ENCODE measurements around the gene STAB2.
"Not testable (repeated sequence)": the region's sequence is repeated elsewhere in the genome, so short reads cannot be mapped to it uniquely, and the experiment has no call there.

Gene STAB2

DNA sequence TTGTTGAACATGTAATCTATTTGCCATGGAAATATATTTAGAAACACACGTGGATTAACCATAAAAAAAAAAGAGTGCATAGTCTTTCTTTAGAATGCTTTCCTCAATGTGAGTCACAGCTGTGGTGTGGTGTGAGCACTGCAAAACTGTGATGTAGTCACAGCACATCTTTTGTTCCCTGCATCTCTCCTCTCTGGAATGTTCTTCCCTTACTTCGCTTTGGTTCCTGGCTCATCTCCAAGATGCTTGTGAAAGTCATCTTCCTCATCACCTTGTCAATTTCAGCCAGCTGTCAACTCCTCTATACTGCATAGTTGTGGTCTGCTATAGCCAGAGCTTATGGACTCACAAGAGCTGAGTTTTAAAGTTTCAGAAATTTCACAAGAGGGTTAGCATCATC lies 60.2 kb downstream of the STAB2 start:
- DNase-seq (ENCODE audit: low spot score), result no peak

DNA sequence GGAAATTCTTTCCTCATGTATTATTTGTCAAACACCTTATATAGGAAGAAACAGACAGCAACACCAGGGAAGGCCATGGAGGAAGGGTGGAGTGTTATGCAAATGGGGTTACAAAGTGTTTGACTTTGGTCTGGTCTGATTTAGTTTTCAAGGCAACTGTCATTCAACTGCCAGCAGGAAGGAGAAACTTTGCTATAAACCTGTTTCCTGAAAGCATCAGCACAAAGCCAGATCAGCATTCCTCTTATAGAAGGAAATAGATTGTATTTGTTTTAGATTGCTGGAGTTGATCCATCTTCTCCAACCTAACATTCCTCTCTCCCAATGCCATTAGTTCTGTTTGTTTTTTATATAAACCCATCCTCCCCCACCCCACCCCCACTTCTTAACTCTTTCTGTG lies 65.7 kb downstream of the STAB2 start:
- DNase-seq (ENCODE audit: low spot score), result no peak

DNA sequence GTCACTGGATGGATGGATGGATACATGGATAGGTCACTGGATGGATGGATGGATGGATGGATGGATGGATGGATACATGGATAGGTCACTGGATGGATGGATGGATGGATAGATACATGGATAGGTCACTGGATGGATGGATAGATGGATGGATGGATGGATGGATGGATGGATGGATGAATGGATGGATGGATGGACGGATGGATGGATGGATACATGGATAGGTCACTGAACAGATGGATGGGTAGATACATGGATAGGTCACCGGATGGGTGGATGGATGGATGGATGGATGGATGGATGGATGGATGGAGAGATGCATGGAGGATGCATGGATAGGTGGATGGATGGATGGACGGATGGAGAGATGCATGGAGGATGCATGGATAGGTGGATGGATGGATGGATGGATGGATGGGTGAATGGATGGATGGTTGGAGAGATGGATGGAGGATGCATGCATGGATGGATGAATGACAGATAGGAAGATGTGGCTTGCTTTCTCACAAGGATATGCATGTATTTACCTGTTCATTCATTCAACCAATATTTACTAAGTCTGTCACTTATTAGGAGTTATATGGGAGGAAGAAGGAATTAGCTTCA lies 66.6 kb downstream of the STAB2 start:
- not testable (repeated sequence) for DNase-seq (ENCODE audit: low spot score)

DNA sequence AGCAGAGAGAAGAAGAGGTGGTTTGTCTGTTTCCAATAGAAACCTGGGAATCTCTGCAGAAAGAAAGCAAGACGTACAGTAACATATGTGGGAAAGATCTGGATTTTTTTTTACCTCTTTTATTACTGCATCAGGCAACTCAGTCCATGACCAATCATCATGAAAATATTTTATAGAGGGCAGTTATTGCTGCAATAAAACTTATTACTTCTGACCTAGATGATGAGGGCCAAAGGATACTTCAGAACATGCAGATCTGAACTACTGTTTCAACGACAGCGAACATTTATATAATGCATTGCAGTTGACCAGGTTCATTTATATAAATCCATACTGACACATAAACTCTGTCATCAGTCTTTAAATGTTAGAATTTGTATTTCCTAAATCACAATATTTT lies 67.7 kb downstream of the STAB2 start:
- DNase-seq (ENCODE audit: low spot score), result no peak

DNA sequence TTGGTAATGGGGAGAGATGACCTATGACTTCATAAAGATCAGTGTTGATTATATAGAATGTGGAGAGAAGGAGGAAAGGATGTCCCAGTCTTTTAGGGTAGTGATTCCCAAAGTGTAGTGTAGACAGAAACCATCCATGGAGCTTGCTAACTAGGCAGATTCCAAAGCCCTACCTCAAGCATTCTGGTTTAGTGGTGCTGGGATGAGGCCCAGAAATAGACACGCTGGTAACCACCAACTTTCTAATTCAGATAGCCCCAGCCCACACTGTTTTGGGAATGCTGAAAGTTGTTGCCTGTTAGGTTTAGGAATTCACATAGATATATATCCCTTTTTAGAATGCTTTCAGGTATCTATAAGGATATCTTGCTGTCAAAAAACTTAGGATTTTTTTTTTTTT lies 69.2 kb downstream of the STAB2 start:
- no peak for DNase-seq (ENCODE audit: low spot score)

DNA sequence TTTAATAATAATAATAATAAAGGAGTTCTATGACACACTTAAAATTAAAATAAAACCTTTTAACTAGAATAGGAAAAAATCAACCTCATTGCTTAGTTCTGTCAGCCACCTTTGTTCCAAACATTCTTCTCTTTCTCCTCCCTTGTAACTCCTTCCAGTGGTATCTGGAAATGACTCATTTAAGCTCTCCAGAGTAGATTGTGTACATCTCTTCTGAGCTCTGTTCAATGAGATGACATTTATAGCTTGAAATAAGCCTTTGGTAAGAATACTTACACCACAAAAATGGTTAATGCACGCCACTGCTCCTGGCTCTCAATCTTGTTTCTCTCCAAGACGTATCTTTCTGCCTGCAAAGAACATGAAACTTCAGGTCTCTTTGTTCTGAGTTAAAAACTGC lies 70.3 kb downstream of the STAB2 start:
- DNase-seq (ENCODE audit: low spot score), result no peak

DNA sequence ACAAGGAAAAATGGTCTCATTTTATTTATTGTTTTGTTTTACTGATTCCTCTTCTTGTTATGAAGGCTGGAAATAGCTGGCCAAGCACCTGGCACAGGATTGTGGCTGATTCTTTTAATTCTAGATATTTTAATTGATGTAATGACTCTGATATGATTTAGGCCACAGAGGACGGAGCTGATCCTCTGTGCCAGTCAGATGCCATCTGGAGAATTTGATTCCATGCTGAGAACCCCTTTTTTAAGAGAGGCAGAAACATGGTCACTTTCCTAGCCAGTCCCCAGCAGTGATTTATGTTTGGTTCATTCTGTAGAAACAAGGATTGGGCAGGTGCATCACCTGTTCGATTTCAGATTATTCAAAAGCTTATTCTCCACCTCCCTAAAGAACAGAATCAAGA lies 77.6 kb downstream of the STAB2 start:
- no peak for DNase-seq (ENCODE audit: low spot score)

DNA sequence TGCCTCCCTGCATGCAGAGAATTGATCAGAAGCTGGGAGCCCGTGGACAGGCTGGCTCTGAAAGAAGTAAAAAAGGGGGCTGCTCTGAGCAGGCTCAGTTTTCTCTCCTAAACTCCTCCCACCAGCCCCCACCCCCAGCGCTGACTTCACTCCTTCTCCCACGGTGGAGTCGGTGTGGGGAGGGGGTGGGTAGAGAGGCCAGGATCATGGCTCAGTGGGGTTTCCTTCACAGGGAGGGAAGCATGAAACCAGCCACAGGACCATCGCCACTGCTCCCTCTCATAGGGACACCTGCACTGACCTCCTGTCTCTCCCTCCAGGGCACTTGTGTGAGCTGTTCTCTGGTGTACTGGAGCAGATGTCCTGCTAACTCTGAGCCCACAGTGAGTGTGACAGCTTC lies 78.9 kb downstream of the STAB2 start:
- no peak for DNase-seq (ENCODE audit: low spot score)

DNA sequence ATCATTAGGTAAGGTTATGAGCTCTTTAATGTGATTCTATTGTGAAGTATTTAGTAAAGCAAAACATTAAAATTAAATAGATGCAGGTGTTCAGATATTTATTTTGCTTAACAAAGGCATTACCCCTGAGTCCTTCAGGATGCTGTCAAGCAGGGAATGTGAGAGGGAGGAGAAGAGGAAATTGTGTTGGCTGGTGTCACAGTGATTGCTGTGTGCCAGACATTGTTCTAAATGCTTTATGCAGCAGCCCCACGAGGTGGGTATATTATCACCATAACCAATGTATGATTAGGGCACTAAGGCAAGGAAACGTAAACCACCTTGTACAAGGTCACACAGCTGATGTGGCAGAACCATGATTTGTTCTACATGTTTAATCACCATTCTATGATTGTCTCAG lies 80.1 kb downstream of the STAB2 start:
- DNase-seq (ENCODE audit: low spot score), result no peak

DNA sequence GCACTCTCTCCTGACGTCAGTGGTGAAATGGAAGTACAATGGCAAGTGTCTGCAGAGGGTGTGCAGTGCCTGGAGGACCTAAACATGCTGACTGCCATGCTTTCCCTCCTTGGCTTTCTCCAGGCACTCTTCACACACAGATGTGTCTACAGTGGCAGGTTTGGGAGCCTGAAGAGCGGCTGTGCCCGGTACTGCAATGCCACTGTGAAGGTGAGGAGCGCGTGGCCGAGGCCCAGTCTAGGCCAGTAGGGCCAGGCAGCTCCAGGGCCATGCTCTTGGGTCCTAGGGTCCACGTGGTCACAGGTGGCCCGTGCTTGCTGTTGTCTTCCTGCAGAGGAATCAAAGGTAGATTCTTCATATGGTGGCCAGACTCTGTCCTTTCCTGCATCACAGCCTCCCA lies 81.4 kb downstream of the STAB2 start:
- DNase-seq (ENCODE audit: low spot score), result no peak

DNA sequence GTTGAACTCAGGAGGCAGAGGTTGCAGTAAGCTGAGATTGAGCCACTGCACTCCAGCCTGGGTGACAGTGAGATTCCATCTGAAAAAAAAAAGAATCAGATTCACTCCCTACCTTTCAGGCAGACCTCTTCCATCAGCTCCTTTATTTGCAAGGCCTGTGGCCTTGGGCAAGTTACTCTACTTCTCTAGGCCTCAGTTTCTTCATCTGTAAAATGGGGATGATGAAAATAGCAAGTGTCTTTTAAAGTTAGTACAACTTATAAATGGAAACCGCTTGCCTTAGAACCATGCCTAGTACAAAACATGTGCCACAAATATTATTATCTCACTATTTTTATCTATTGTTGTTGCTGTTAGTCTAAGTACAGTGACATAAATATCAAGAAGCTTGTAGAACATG lies 84.3 kb downstream of the STAB2 start:
- DNase-seq (ENCODE audit: low spot score), result no peak

DNA sequence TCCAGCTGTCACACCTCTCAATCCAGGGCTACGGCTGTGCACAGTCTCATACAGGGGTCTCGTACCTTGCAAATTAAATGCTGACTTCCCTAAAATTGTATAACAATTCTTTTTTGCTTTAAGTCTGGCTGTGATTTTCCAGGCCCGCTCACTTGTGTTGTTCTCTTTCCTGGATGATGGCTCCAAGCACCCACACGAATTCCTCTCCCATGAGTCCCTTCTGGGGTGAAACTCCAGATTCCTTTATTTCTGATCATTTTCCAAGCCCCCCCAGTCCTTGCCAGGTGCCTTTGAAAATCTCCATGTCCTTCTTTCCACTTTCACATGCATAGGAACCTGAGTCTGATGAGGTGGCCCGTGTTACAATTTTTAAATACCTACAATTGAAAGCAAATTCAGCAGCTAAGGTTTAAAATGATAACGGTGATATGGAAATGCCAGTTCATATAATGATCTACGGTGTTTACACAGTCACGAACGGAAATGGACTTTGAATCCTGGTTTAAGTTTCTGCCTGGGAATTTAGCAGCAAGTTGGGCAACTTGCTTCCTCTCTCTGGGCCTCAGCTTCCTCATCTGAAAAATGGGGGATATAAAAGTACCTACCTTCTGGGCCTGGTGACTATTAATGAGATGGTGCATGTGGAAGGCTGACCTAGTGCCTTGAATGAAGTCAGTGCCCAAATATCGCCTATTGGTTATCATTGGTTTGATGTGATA lies 85.5 kb downstream of the STAB2 start:
- DNase-seq (ENCODE audit: low spot score), result no peak

DNA sequence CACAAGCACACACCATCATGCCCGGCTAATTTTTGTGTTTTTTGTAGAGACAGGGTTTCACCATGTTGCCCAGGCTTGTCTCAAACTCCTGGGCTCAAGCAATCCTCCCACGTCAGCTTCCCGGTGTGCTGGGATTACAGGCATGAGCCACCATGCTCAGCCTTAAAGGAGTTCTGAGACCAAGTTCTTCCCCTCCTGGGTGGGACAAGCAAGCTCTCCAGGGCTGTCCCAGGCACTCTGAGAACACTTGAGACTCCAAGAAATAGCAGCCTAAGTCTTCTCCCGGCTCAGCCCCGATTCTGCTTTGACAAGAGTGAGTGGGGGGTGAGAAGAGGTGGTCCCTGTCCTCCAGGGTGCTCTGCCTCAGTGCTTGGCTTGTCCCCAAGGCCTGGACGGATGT lies 86.4 kb downstream of the STAB2 start:
- DNase-seq (ENCODE audit: low spot score), result no peak

DNA sequence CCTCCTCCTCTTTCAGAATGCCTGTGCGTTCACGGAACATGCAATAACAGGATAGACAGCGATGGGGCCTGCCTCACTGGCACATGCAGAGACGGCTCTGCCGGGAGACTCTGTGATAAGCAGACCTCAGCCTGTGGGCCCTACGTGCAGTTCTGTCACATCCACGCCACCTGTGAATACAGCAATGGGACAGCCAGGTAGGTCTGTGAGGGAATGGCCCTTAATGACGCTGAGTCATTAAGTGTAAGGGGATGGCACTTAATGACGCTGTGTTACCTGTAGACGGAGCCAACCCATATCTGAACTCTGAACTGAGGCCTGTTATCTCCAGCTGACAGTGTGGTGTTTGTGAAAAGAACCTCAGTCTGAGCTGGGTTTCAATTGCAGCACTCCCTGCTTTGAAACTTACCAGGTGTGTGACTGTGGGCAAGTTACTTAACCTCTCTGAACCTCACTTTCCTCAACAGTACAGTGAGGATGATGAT lies 86.9 kb downstream of the STAB2 start:
- no peak for DNase-seq (ENCODE audit: low spot score)

DNA sequence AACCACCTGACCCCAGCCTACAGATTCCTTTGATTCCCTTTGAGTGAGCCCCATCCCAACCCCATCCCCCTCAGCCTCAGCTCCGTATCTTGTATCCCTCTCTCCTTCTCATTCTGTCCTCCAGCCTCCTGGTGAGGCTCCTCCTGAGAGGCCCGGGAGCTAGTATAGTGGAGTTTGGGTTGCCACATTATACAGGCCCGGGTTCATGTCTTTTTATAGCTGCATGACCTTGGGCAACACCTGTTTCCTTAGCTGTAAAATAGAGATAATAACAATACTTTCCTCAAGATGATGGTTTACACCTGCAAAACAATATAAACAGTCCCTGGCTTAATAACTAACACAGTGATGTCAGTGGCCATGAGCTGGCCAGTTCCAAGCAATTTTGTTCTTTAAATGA lies 89.8 kb downstream of the STAB2 start:
- DNase-seq (ENCODE audit: low spot score), result no peak

DNA sequence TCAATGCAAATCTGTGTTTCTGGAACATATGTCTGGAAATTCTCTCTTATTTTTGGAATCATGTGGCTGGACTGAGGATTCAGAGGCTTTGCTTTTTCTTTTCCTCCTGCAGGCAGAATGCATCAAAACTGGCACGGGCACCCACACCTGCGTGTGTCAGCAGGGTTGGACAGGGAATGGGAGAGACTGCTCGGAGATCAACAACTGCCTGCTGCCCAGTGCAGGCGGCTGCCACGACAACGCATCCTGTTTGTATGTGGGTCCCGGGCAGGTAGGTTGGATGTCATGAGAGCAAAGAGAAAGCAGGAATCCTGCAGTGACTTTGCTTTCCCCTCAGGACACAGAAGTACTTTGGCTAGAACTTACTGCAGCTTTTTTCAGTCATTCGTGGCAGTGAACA lies 90.3 kb downstream of the STAB2 start:
- no peak for DNase-seq (ENCODE audit: low spot score)

DNA sequence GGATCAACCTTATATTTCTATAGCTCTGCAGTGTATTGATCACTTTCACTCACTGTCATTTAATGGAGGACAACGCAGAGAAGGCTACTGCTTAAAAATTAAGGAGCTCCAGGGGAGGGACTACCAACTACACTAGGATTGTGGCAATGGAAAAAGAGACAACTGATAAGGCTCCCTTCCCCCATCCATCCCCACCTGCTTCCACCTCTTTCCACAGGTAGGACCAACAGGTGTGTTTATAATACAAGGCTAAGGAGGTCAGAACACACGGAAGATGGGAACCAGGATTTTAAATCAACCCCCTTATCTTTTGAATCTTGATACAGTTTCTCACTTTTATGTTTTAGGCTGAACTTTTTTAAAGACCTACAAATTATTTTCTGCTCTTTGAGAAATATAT lies 90.8 kb downstream of the STAB2 start:
- no peak for DNase-seq (ENCODE audit: low spot score)

DNA sequence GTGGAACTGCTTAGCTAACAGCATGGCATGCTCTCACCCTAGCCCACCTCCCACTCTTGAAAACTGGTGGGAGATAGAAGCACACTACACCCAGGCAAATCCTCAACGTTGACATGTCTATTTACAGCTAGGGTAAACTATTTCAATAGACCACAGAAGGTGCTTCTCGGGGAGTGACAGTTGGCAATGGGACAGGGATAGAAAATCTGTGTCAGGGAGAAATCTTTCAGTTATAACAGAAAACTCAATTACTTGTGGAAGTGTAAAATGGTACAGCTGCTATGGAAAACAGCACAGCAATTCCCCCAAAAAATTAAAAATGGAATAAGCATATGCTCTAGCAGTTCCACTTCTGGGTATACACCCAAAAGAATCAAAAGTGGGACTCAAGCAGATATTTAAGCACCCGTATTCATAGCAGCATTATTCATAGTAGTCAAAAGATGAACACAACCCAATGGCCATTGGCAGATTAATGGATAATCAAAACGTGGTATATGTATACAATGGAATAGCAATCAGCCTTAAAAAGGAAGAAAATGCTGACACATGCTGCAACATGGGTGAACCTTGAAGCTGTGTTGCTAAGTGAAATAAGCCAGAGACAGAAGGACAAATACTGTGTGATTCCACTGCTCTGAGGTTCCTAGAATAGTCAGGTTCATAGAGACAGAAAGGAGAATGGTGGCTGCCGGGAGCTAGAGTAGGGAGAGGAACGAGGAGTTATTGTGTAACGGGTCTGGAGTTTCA lies 92.5 kb downstream of the STAB2 start:
- DNase-seq (ENCODE audit: low spot score), result no peak

DNA sequence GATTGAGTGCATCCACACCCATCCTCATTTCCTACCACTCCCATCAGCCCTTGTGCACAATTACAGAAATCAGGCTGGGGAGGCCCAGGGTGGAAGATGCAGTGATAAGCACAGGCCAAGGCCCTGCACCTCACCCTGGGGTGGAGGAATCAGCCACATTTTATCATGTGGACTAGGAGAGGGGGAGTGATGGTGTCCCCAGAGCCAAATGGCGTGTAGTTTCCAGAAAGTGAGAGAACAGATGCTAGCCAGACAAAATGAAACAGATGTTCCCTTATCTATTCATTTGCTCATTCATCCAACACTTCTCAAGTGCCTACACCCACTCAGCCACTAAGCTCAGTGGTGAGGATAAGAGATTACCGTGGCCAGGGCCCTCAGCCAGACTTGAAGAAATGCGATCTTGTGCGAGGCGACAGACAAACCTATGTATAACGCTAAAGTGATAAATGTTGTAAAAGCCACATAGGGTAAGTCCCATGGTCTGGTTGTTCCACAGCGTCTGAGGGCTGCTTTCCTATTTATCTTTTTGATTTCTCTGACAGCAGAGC lies 93.6 kb downstream of the STAB2 start:
- DNase-seq (ENCODE audit: low spot score), result no peak

DNA sequence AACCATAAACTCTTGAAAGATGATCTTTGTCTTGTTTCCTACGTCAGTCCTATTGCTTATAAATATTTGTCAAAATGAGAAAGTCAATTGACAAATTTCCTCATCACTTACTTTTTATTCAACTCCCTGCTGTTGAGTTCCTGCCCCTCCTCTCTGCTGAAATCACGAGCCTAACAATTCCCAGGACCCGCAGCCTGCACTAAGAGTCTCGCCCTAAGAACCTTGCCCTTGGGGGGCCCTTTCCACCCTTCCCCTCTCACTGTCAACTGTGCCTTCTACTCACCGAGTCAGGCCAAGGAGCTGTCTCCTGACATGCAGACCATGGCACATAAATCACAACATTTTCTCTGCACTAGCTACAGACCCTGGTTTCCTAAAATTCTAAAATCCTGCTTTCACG lies 99.0 kb downstream of the STAB2 start:
- DNase-seq (ENCODE audit: low spot score), result no peak

DNA sequence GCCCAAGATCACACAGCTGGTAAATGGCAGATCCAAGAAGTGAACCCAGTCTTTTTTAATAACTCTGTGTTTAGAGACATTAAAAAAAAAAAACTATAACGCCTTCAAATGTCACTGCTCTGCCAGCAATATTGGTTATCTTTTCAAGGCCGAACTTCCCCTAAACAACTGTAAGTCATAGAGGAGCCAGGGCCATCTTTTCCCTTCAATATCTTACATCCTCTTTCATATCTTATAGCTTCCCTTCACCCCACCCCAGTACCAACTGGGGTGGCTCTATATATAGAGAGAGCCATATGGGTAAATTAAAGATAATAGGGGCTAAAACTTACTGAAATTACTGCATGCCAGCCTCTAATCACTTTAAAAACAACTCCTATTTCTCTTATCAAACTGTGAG lies 100.2 kb downstream of the STAB2 start:
- DNase-seq (ENCODE audit: low spot score), result no peak

DNA sequence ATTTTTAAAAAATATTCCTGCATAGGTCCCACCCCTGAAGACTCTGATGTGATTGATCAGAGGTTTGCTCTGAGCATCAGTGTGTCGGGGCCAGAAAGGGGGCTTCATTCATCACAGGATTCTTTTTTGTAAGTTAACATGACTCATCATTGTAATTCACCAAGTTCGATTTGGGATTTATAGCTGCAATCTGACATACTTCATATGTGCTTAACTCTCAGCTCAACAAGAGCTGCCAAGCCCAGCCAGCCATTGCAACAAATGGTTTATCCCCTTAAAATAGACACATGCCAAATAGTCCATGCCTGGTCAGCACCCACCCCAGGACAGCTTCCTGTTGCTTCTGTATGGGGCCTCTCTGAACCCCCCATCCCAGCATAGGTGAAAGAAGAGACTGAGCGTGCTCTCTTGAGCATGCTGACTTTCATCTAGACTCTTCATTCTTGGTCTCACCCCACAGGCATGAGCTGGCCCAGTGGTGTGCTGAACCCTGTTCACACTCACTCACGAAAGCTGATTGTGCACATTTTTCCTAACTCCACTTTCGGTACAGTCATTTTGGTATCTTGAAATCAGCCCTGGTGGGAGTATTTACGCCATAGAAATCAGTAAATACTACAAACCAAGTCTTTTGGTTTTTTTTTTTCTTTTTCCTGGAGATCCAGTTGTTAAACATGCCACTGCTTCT lies 101.4 kb downstream of the STAB2 start:
- no peak for DNase-seq (ENCODE audit: low spot score)

DNA sequence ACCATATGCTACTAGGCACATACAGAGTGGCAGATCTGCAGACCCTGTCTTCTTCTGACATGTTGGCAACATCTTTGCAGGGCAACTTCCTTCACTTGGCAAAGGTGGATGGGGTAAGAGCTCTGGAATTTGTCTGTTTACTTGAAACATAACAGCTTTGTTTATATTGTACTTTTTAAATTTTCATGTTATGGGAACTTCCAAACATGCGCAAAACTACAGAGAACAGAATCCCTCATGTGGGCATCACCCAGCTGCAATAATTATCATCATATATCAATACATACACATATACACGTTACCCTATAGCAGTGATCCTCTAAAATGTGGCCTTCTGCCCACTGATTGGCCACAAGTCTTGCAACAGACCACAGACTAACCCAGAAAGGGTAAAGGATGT lies 103.4 kb downstream of the STAB2 start:
- DNase-seq (ENCODE audit: low spot score), result no peak
